NCI-H748 (cell line): Measurements from ENCODE around the gene CORO2A.

ENCODE experiments used
- DNase-seq: peaks from one replicate; lab custom pipeline; 2025; ENCODE audit not compliant: unreplicated experiment; lab: John Stamatoyannopoulos, UW

CORO2A gene

GRCh38 chr9:98173181-98173580, 19.3 kb downstream of the CORO2A start:
- no peak for DNase-seq

DNA sequence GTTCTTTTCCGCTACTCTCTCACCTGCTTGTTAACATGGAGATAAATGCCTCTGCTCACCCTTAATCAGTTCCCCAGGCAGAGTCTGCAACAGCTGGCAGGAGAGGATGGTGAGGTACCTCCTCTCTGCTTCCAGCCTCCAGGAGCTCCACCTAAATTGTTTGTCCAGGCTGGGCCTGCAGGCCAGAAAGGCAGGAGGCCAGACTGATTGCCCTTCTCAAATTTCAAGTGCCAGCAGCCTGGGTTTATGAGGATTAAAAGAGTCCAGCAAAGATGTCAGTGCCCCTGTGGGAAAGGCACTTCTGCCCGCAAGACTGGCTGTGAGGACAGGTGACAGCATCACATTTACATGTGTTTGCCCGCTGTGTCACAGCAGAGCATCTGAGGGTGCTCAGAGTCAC, 19.8 kb downstream of the CORO2A start:
- peak; percentile 98 for DNase-seq

GRCh38 chr9:98171176-98171925, 21.1 kb downstream of the CORO2A start:
- no peak for DNase-seq

DNA sequence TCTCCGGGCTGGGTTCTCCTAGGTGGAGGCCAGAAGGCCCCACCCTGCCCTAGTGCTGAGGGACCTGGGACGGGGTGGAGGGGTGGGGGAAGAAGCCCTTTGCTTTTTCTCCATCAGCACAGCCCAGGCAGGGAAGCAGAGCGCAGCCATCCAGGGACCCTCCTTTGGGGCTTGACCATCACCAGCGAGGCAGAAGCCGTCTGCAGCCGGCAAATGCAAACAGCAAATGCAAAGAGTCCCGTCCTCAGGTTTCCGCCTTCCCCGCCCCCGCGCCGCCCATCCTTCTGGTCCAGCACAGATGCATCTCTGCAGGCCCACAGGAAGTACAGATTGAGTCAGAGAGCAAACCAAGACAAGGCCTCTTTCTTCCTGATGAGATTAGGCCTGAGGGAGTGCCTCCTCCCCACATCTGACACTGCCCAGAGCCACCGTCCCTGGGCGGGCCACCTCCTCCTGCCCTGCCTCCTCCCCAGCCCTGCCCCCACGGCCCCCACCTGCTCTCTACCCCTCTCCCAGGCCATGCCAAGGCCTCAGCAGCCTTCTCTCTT, 23.4 kb downstream of the CORO2A start:
- no peak for DNase-seq

DNA sequence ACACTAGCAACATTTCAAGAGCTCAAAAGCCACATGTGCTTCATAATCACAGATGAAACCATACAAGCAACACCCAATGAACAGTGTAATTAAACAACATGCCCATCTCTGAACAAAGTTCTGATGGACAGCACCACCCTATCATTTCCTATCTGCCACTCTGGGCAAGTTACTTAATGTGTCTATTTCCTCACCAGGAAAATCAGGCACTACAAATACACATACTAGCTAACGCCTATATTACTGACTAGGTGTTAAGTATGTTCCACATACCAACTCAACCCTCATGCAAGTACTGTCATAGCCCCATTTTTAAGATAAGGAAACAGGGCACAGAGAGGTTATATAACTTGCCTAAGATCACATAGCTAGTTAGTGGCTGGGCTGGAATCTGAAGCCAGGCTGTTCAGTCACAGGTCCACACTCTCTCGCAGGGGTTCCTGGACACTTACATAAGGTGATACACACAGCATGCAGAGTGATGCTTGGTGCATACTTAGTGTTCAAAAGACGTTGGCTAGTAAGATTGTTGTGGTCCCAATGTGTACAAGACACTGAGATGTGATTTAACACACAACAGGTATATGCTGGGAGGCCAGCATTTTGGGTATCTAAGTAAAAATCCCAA, 24.2 kb downstream of the CORO2A start:
- no peak for DNase-seq

DNA sequence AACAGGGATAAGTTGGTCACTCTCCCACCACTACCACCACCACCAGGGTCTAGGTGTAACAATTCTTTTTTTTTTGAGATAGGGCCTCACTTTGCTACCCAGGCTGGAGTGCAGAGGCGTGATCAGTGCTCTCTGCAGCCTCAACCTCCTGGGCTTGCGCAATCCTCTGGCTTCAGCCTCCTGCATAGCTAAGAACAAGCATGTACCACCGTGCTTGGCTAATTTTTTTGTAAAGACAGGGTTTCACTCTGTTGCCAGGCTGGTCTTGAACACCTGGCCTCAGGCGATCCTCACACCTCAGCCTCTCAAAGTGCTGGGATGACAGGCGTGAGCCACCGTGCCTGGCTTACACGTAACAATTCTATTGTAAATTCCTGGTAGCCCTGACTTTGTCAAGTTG, 27.5 kb downstream of the CORO2A start:
- DNase-seq, result no peak

DNA sequence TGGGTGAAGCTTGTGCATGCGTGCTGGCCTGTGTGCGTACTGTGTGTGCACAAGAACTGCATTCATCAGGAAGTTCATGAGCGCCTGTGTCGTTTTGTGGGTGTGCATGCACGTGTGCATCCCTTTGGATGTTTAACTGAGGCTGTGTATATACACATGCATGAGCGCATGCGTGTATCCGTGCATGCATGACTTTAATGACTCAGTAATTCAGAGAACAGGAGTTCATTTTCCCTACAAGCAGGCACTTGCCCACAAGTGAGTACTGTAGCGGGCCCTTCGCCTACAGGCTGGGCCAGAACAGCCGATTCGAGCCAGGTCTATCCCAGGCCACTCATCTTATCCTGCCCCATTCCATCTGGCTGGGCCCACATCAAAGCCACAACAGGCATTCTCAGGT, 29.8 kb downstream of the CORO2A start:
- DNase-seq, result no peak

DNA sequence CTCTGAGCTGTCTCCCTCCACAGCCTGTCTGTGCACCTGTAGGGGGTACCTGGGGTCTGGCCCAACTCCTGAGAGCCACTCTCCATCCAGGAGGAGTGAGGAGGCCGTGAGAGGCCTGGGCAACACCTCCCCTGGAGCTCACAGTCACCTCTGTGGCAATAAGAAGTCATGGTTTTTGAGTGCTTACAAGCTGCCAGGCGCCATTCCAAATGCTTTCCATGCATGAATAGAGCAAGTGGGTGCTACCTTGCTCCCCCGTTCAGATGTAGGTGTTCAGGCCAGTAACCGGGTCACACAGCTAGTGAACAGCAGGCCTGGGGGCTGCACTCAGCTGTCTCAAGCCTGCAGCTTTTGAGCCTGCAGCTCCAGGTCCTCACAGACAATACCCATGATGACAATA, 30.6 kb downstream of the CORO2A start:
- DNase-seq, result no peak

- DNase-seq, result no peak
These were observed 32.6 kb downstream of the CORO2A start for GRCh38 chr9:98159790-98160189.

GRCh38 chr9:98159301-98159700, 33.1 kb downstream of the CORO2A start:
- DNase-seq, result no peak

DNA sequence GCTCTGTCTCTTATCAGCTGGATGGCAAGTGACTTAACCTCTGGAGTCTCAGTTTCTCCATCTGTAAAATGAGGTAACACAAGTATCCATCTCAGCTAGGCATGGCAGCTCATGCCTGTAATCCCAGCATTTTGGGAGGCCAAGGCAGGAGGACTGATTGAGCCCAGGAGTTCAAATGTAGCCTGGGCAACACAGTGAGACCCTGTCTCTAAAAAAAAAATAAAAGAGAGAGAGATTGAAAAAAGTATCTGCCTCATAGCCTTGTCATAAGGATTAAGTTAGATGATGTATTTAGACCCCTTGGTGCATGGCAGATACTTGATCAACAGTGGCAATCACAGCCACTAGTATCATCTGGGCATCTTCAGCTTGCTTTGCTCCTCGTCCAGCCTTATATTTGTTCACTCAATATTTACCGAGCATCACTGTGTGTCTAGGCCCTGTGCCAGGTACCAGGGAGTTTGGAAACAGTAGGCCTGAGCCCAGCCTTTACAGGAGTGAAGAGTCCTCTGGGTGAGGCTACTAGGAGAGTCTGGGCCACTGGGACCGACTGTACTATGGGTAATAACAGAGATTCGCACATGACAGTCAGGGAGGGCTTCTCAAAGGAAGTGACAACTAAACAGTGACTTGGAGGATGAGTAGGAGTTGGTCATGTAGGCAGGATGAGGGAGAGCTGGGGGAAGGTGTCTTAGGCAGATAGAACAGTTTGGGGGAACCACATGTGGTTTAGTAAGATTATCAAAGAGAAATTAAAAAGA, 34.2 kb downstream of the CORO2A start:
- peak; percentile 63 for DNase-seq

DNA sequence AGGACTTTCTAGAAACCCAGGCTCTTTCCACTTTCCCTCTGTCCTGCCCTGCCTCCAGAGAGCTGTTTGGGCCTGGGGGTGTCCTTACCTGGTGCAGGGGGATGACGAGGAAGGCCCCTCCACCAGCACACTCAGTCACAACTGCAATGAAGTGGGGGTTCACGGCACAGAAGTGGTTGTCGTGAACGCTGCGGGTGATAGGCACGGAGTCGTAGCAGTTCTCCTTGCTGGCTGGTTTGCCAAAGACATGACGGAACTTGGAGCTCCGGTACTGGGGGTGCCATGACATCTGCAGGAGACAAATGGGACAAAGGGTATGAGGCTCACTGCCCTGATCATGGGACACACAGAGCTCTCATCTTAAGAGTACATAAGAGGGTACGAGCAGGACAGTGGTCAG, 35.1 kb downstream of the CORO2A start:
- no peak for DNase-seq

DNA sequence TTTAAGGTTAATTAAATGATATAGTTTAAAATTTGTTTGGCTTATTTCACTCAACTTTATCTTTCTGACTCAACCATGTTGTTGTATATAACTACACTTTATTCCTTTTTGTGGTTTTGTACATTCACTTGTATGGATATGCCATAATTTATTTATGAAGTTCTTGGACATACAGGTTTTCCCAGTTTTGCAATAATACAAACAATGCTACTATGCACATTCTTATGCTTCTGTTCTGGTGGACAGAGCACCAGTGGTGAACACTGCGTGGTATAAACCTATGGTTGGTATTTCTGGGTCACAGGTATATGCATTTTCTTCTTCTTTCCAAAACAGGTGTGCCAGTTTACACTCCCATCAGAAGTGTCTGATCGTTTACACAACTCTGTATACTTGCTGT, 37.8 kb downstream of the CORO2A start:
- no peak for DNase-seq

- no peak for DNase-seq
These were observed 39.9 kb downstream of the CORO2A start for GRCh38 chr9:98152526-98152925.

GRCh38 chr9:98150721-98151120, 41.7 kb downstream of the CORO2A start:
- no peak for DNase-seq

GRCh38 chr9:98150164-98150563, 42.3 kb downstream of the CORO2A start:
- DNase-seq, result no peak

GRCh38 chr9:98149422-98149821, 43.0 kb downstream of the CORO2A start:
- no peak for DNase-seq

DNA sequence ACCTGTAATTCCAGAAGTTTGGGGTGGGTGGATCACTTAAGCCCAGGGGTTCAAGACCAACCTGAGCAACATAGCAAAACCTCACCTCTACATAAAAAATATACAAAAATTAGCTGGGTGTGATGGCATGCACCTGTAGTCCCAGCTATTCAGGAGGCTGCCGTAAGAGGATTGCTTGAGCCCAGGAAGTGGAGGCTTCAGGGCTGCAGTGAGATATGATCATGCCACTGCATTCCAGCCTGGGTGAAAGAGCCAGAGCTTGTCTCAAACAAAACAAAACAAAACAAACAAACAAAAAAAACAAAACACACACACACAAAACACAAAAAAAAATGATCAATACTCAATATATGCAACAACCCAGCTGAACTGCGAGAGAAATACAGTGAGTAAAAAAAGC, 44.0 kb downstream of the CORO2A start:
- DNase-seq, result no peak

- DNase-seq, result no peak
These were observed 44.9 kb downstream of the CORO2A start for GRCh38 chr9:98147582-98147981.

GRCh38 chr9:98146101-98146991, 46.1 kb downstream of the CORO2A start:
- no peak for DNase-seq

GRCh38 chr9:98144631-98145030, 47.8 kb downstream of the CORO2A start:
- no peak for DNase-seq
